HG03159 (cell line): ENCODE results near the gene SH3BP5L.

Experiments
- ATAC-seq: cut with Tn5 transposase; IDR thresholded peaks from one replicate; pipeline ENCODE4 v1.9.1; 2021; ENCODE audit warnings: mild to moderate bottlenecking, moderate library complexity; ENCODE audit not compliant: unreplicated experiment

Gene SH3BP5L

DNA sequence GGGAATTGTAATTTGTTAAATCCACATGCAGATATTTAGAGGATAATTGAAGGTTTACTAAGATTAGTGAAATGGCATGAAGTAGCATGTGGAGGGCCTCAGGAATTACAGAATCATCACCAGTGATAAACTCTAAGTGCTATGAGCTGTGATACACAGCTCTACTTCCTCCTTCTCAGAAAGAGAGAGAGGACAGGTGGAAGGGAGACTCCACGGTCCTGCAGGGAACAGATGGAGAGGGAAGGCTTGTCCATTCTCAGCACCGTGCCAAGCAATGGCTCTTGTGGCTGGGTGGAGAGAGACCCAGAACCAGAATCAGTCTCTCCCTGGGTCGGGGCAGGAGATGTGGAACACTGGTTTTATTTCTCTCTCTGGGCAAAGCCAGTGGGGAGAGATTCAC, 42.3 kb downstream of the SH3BP5L start:
- no peak for ATAC-seq

DNA sequence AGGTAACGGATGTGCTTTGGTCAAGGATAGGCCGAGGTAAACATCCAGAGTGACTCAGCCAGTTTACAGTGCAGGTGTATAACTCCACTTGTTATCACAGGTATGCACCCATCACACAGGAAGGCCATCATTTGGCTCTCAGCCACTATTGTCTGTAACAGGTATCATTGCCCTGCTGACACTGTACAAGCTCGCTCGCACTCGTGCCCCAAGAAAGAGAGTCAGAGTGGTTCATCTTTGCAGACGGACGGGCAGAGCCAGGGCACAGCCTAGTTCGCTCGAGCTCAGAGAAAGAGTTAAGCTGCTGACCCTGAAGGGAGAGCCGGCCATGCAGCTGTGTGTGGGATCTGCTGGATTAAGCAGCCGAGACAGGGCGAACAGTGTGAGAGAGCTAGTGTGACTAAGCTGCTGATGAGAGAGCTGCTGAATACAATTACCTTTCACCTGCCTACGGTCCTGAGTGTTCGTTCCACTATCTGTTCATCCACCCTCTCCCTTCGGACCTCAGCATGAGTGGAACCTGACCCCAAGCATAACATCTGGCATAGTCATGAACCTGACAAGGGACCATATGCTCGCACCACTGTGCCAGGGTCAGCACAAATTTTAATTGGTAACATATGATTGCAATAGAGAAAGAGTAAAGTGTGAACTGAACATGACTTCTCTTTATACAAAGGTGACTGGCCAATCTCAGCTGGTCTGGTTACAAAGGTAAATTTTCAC, 43.1 kb downstream of the SH3BP5L start:
- ATAC-seq: no peak

GRCh38 chr1:248779350-248779749, 46.4 kb downstream of the SH3BP5L start:
- no peak for ATAC-seq

DNA sequence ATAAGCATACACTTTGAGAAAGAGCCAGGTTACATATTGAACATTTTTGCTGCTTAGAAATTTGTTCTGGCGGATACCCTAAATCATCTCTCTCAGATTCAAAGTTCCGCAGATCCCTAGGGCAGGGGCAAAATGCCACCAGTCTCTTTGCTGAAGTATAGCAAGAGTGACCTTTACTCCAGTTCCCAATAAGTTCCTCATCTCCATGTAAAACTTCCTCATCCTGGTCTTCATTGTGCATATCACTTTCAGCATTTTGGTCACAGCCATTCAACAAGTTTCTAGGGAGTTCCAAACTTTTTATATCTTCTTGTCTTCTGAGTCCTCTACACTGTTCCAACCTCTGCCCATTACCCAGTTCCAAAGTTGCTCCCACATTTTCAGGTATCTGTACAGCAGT, 46.8 kb downstream of the SH3BP5L start:
- ATAC-seq: no peak

DNA sequence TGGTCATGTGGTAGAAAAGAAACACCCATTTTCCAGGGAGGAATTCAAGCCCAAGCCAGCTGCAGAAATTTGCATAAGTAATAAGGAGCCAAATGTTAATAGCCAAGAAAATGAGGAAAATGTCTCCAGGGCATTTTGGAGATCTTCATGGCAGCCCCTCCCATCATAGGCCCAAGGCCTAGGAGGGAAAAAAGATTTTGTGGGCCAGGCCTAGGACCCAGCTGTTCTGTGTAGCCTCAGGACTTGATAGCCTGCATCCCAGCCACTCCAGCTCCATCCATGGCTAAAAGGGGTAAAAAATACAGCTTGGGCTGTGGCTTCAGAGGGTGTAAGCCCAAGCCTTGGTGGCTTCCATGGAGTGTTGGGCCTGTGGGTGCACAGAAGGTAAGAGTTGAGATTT, 48.7 kb downstream of the SH3BP5L start:
- ATAC-seq: no peak

GRCh38 chr1:248775441-248775840, 50.3 kb downstream of the SH3BP5L start:
- ATAC-seq: no peak
